ENCODE measurements around the gene CA6.

The CA6 gene

GRCh38 chr1:8980656-8981055 lies 35.0 kb downstream of the CA6 start:
- TF ChIP-seq, protein P1, sequence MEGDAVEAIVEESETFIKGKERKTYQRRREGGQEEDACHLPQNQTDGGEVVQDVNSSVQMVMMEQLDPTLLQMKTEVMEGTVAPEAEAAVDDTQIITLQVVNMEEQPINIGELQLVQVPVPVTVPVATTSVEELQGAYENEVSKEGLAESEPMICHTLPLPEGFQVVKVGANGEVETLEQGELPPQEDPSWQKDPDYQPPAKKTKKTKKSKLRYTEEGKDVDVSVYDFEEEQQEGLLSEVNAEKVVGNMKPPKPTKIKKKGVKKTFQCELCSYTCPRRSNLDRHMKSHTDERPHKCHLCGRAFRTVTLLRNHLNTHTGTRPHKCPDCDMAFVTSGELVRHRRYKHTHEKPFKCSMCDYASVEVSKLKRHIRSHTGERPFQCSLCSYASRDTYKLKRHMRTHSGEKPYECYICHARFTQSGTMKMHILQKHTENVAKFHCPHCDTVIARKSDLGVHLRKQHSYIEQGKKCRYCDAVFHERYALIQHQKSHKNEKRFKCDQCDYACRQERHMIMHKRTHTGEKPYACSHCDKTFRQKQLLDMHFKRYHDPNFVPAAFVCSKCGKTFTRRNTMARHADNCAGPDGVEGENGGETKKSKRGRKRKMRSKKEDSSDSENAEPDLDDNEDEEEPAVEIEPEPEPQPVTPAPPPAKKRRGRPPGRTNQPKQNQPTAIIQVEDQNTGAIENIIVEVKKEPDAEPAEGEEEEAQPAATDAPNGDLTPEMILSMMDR (conservative IDR thresholded peaks at IDR 0.05; ENCODE audit: low read length), result no peak
- no peak for TF ChIP-seq EZH2phosphoT487 (IDR thresholded peaks at IDR 0.05; ENCODE audit: borderline replicate concordance)
- Histone ChIP-seq H3K4me2 (ENCODE audit: low read depth, low read length, poor library complexity, severe bottlenecking) (no peak overlapping the region), H3K27me3 (ENCODE audit: insufficient read depth, low read length, poor library complexity, severe bottlenecking) (no peaks in the 10 kb centered on the region), H2AFZ (ENCODE audit: low read length) (no peak overlapping the region), H3K4me1 (ENCODE audit: insufficient read depth, low read length, poor library complexity, severe bottlenecking) (no peaks in the 10 kb centered on the region), H3K9me3 (ENCODE audit: insufficient read depth, low read depth, low read length) (no peaks in the 10 kb centered on the region), H3K4me3 (ENCODE audit: low read length, poor library complexity, severe bottlenecking) (no peak overlapping the region), H3K9me2 (replicated peaks; ENCODE audit: low read depth, low read length) (no peaks in the 10 kb centered on the region), H3F3A (ENCODE audit: low read depth) (no peaks in the 10 kb centered on the region), H3K9ac (ENCODE audit: low read depth, low read length, poor library complexity, severe bottlenecking) (no peak overlapping the region), H4K20me1 (ENCODE audit: insufficient read depth, low read length, poor library complexity, severe bottlenecking) (no peaks in the 10 kb centered on the region), H3K79me2 (ENCODE audit: insufficient read depth, low read length) (no peaks in the 10 kb centered on the region), H3K36me3 (ENCODE audit: insufficient read depth, low read length) (no peaks in the 10 kb centered on the region)

GRCh38 chr1:8981169-8981568 lies 35.5 kb downstream of the CA6 start:
- H3K9ac ChIP-seq (ENCODE audit: low read depth, low read length, poor library complexity, severe bottlenecking), result no peak overlapping the region
- no peaks in the 10 kb centered on the region for H3K36me3 ChIP-seq (ENCODE audit: insufficient read depth, low read length)
- TF ChIP-seq, protein P1 (conservative IDR thresholded peaks at IDR 0.05; ENCODE audit: low read length), result no peak
- TF ChIP-seq EZH2phosphoT487 (IDR thresholded peaks at IDR 0.05; ENCODE audit: borderline replicate concordance), result no peak
- H3K9me2 ChIP-seq (replicated peaks; ENCODE audit: low read depth, low read length), result no peaks in the 10 kb centered on the region
- no peaks in the 10 kb centered on the region for H3K79me2 ChIP-seq (ENCODE audit: insufficient read depth, low read length)
- no peaks in the 10 kb centered on the region for H3K27me3 ChIP-seq (ENCODE audit: insufficient read depth, low read length, poor library complexity, severe bottlenecking)
- H3K4me2 ChIP-seq (ENCODE audit: low read depth, low read length, poor library complexity, severe bottlenecking), result no peak overlapping the region
- no peaks in the 10 kb centered on the region for H4K20me1 ChIP-seq (ENCODE audit: insufficient read depth, low read length, poor library complexity, severe bottlenecking)
- H3K4me1 ChIP-seq (ENCODE audit: insufficient read depth, low read length, poor library complexity, severe bottlenecking), result no peaks in the 10 kb centered on the region
- no peak overlapping the region for H3K4me3 ChIP-seq (ENCODE audit: low read length, poor library complexity, severe bottlenecking)
- no peak overlapping the region for H2AFZ ChIP-seq (ENCODE audit: low read length)
- H3K9me3 ChIP-seq (ENCODE audit: insufficient read depth, low read depth, low read length), result no peaks in the 10 kb centered on the region
- H3F3A ChIP-seq (ENCODE audit: low read depth), result no peaks in the 10 kb centered on the region

- no peak overlapping the region for H3K9ac ChIP-seq (ENCODE audit: low read depth, low read length, poor library complexity, severe bottlenecking)
- no peaks in the 10 kb centered on the region for H3K79me2 ChIP-seq (ENCODE audit: insufficient read depth, low read length)
- no peaks in the 10 kb centered on the region for H3K4me1 ChIP-seq (ENCODE audit: insufficient read depth, low read length, poor library complexity, severe bottlenecking)
- no peak overlapping the region for H3K4me2 ChIP-seq (ENCODE audit: low read depth, low read length, poor library complexity, severe bottlenecking)
- no peaks in the 10 kb centered on the region for H4K20me1 ChIP-seq (ENCODE audit: insufficient read depth, low read length, poor library complexity, severe bottlenecking)
- no peaks in the 10 kb centered on the region for H3K9me3 ChIP-seq (ENCODE audit: insufficient read depth, low read depth, low read length)
- H3K9me2 ChIP-seq (replicated peaks; ENCODE audit: low read depth, low read length), result no peaks in the 10 kb centered on the region
- H3K4me3 ChIP-seq (ENCODE audit: low read length, poor library complexity, severe bottlenecking), result no peak overlapping the region
- no peaks in the 10 kb centered on the region for H3K36me3 ChIP-seq (ENCODE audit: insufficient read depth, low read length)
- no peak overlapping the region for H2AFZ ChIP-seq (ENCODE audit: low read length)
- TF ChIP-seq EZH2phosphoT487 (IDR thresholded peaks at IDR 0.05; ENCODE audit: borderline replicate concordance), result no peak
- TF ChIP-seq, protein P1 (conservative IDR thresholded peaks at IDR 0.05; ENCODE audit: low read length), result no peak
- H3K27me3 ChIP-seq (ENCODE audit: insufficient read depth, low read length, poor library complexity, severe bottlenecking), result no peaks in the 10 kb centered on the region
- H3F3A ChIP-seq (ENCODE audit: low read depth), result no peaks in the 10 kb centered on the region
These were observed 38.5 kb downstream of the CA6 start for GRCh38 chr1:8984203-8984602.

Measured in Loucy (cell line).